Measurements from ENCODE around the gene DUS2.
"Not testable (repeated sequence)": the region's sequence is repeated elsewhere in the genome, so short reads cannot be mapped to it uniquely, and the experiment has no call there.

DUS2 gene

DNA sequence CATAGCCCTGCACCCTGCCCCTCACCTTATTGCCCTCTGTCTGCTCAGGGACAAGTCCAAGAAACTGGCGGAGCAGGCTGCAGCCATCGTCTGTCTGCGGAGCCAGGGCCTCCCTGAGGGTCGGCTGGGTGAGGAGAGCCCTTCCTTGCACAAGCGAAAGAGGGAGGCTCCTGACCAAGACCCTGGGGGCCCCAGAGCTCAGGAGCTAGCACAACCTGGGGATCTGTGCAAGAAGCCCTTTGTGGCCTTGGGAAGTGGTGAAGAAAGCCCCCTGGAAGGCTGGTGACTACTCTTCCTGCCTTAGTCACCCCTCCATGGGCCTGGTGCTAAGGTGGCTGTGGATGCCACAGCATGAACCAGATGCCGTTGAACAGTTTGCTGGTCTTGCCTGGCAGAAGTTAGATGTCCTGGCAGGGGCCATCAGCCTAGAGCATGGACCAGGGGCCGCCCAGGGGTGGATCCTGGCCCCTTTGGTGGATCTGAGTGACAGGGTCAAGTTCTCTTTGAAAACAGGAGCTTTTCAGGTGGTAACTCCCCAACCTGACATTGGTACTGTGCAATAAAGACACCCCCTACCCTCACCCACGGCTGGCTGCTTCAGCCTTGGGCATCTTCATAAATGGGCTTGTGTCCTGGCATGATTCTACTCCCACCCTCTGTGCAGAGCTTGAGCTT, 55.8 kb downstream of the DUS2 start:
- DNase-seq: no peak

DNA sequence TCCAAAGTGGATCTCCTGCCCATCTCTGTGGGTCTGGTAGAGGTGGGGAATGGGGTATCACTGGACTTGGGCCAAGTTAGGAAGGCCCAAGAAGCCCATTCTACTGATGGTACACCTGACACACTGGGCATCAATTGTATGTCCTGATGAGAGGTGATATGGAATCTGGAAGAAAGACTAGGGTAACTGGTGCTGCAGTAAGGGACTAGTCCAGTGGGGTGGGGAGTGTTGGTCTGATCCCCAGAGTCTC, 56.2 kb downstream of the DUS2 start:
- no peak for DNase-seq

- peak; percentile 68 for DNase-seq
Measured at GRCh38 chr16:68079626-68080344, 56.7 kb downstream of the DUS2 start.

GRCh38 chr16:68081861-68082628, 59.0 kb downstream of the DUS2 start:
- DNase-seq: no peak

DNA sequence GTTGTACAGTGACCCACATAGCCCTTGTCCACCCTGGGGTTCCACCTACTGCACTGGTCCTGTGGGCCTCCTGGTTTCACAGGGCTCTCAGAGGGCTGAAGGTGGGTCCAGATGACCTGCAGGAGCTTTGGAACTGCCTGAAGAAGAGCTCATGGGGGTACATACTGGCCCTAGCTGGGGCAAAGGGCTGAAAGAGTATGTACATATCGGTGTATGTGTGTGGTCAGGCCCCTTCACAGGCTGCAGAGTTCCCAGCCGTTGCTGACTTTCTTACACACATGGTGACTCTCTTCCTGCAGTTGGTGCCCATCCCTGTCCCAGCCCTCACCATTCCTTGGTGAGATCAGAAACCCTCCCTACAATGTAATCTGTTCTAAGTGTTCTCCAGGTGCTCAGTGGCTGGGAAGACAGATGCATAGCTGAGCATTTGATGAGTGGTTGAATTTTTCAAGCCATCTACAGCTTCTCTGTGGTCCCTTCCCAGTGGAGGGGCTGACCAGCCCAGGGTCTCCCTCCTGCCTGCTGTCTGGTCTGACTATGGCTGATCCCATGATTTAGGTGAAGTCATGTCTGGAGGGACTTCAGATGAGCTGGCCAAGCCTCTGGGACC, 59.6 kb downstream of the DUS2 start:
- DNase-seq: no peak

DNA sequence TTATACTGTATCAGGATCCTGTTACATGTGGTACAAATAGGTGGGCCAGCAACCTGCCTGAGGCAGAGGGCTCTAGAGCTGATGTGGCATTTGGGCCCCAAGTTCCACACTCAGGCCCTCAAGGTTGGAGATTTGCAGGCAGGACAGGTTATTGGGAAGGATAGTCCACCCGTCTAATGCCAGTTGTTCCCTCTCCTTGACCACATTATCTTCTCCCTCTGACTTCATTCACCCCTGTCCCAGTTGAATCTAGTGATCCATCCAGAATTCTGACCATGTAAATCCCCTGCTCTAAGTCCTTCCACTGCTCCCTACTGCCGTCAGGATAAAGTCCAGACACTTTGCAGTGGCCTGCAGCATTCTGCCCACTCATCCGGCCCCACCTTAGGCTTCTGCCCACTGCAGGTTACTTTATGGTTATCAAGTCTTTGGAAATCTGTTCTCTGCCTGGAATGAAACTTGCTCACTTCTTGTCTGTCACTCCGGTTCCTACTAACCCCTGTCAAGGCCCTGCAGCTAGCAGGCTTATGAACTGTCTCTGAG, 60.2 kb downstream of the DUS2 start:
- no peak for DNase-seq

- DNase-seq: no peak
Measured at GRCh38 chr16:68083861-68084503, 60.9 kb downstream of the DUS2 start.

GRCh38 chr16:68084504-68085258, 61.6 kb downstream of the DUS2 start:
- peak; percentile 79 for DNase-seq

DNA sequence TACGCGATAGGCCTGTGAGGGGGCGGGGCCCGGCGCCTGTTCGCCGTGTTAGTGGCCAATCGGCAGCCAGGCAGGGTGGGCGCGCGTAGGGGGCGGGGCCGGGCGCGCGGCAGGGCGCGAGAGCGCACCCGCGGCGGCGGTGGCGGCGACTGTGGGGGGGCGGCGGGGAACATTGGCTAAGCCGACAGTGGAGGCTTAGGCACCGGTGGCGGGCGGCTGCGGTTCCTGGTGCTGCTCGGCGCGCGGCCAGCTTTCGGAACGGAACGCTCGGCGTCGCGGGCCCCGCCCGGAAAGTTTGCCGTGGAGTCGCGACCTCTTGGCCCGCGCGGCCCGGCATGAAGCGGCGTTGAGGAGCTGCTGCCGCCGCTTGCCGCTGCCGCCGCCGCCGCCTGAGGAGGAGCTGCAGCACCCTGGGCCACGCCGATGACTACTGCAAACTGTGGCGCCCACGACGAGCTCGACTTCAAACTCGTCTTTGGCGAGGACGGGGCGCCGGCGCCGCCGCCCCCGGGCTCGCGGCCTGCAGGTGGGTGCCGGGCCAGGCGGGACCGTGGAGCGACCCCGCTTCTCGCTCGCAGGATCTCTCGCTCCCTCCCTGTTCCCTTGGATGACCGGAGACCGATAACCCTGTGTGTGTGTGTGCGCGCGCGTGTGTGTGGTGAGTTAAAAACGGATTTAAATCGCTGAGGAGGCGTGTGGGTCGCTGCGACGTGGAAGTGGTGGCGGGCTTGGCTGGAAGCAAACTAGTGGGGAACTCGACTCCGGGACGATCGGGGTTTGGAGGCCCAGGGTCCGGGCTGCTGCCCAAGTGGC, 62.4 kb downstream of the DUS2 start, which contains the start of gene NFATC3:
Gene NFATC3 (plus strand): TSS at position 112 of the 813 bp plus-strand sequence. CDS start 312 bp downstream, at position 424.
- peak; percentile 99 for DNase-seq

- no peak for DNase-seq
Measured at GRCh38 chr16:68086336-68086841, 63.3 kb downstream of the DUS2 start.

- no peak for DNase-seq
Measured at GRCh38 chr16:68086860-68087268, 63.8 kb downstream of the DUS2 start.

GRCh38 chr16:68087688-68088087, 64.6 kb downstream of the DUS2 start:
- DNase-seq: no peak

- no peak for DNase-seq
Measured at GRCh38 chr16:68088130-68088972, 65.3 kb downstream of the DUS2 start.

GRCh38 chr16:68089067-68089466, 66.0 kb downstream of the DUS2 start:
- DNase-seq: no peak

DNA sequence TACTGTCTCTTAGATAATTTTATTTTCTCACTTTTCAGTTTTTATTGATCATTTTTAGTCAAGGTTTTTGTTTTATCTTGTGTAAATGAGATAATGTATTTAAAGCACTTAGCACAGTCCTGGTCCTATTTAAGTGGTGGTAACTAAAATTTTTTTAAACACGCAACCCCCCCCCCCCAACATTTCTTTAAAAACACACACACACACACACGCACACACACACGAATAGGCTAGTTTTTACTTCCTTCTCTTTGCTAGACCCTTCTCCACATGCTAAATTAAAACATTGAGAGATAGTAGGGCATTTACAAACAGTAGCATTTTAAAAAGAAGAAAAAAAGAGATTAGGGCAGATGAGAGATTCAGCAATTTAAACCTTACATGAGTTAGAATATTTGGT, 67.0 kb downstream of the DUS2 start:
- DNase-seq: no peak

DNA sequence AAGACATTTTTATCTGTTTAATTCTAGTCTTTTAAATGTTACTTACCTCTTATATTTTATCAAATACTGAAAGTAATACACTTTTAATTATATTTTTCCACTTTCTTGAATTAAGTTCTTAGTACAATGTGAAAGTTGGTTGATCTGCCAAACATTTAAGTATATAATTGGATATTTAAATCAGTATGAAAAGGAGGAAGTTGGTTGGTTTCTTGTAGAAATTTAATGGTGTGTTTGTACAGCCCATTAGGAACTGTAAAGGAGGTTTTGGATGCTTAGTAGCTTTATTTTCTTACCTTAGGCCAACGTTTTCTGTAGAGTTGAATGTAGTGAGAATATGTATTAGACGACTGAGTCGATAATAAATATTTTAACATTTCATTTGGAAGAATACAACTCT, 67.4 kb downstream of the DUS2 start:
- no peak for DNase-seq

DNA sequence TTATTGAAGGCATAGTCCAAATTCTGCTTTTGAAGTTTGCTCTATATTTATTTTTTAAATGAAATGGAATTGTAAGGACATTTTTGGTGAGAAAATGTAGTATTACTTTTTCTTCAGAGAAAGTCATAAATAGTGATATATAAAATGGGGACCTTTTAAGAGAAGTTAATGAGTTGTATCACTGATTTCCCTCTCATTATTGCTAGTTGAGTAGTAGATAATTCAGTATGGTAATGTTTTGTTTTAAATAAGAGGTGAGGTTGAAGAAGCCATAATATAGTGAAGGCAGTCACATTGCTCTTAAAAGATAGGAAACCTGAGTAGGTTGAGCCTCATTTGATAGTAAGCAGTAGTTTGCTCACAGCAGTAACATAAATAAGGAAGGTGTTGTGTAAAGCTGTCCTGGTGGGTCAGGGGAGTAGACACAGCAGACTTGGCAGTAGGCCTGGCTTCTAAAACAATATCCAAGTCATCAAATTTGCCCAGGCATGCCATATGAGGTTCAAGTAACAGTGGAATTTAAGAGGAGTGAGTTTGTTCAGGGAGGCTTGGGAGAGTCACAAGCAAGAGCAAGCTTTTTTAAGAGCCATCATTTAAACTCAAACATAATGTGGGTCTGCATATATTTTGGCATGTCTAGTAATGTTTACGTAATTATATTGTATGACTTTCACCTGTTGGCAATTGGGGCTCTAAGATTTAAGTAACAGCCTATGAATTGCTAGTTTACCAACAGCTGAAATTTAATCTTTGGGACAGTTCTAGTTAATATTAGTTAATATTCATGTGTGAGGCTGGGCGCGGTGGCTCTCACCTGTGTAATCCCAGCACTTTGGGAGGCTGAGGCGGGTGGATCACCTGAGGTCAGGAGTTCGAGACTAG, 68.5 kb downstream of the DUS2 start:
- no peak for DNase-seq

DNA sequence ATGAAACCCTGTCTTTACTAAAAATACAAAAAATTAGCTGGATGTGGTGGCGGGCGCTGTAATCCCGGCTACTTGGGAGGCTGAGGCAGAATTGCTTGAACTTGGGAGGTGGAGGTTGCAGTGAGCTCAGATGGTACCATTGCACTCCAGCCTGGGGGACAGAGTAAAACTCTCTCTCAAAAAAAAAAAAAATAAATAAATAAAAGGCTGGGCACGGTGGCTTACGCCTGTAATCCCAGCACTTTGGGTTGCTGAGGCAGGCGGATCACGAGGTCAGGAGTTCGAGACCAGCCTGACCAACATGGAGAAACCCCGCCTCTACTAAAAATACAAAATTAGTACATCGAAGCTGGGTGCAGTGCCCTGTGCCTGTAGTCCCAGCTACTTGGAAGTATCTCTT, 69.2 kb downstream of the DUS2 start:
- DNase-seq: not testable (repeated sequence)

Measured in activated effector memory CD4-positive, alpha-beta T cell treated with Interleukin-2 at 50 U/mL for 16 hours (primary cell).